Transverse colon (tissue), 4 donors: Measurements from ENCODE around the gene SELE. TPM values are rescaled to one million over a fixed set of nuclear protein-coding genes. Genes with fewer than 3 reads are reported as not detected.

Experiments used
- DNase-seq: peaks from one replicate; pipeline ENCODE4 v3.0.0-alpha.2; 2019
- H3K27ac ChIP-seq, 4 donors: fragments of 200-600 bp; sonication (generic); 2 replicates each; pipeline ENCODE4 v1.5.1; 2016 to 2018; ENCODE audit warnings: inconsistent platforms in 4 of 4
- H3K27me3 ChIP-seq: fragments of 200-600 bp; sonication (generic); 2 replicates; pipeline ENCODE4 v1.5.1; 2017; ENCODE audit warnings: inconsistent platforms
- H3K36me3 ChIP-seq, 4 donors: fragments of 200-600 bp; sonication (generic); 2 replicates each; pipeline ENCODE4 v1.5.1; 2017 to 2019; ENCODE audit warnings: inconsistent platforms in 4 of 4
- H3K4me1 ChIP-seq, 4 donors: fragments of 200-600 bp; sonication (generic); 2 replicates each; pipeline ENCODE4 v1.5.1; 2017 to 2020; ENCODE audit warnings: inconsistent platforms in 4 of 4
- H3K4me3 ChIP-seq, 4 donors: fragments of 200-600 bp; sonication (generic); 1 replicate in 1 of 4; 2 replicates in 3 of 4; pipeline versions ENCODE4 v1.5.1 to v1.6.1; 2017 to 2019; ENCODE audit warnings: inconsistent platforms in 4 of 4
- H3K9me3 ChIP-seq, 2 donors: fragments of 200-600 bp; sonication (generic); 2 replicates each; pipeline ENCODE4 v1.5.1; 2017 to 2019; ENCODE audit warnings: inconsistent platforms in 2 of 2
- CTCF ChIP-seq, 5 experiments: fragments of 200-600 bp in 3 of 5; fragments of 450-650 bp in 2 of 5; sonication (generic) in 3 of 5; IDR thresholded peaks; 1 replicate in 2 of 5; 2 replicates in 3 of 5; pipeline ENCODE4 v1.5.1; 2016 to 2017; ENCODE audit warnings: antibody characterized with exemption in 5 of 5, inconsistent platforms in 3 of 5, mild to moderate bottlenecking in 2 of 5, moderate library complexity in 1 of 5
- EP300 ChIP-seq: sonication (generic); formaldehyde crosslinking; IDR thresholded peaks from one replicate; pipeline ENCODE4 v1.6.1; 2017; ENCODE audit warnings: antibody characterized with exemption, low read depth
- POLR2A ChIP-seq: fragments of 450-650 bp; IDR thresholded peaks from one replicate; pipeline ENCODE4 v1.6.1; 2016; ENCODE audit warnings: antibody characterized with exemption, mild to moderate bottlenecking, moderate library complexity
- POLR2AphosphoS5 ChIP-seq, 3 donors: sonication (generic); formaldehyde crosslinking; IDR thresholded peaks; one replicate each; pipeline ENCODE4 v1.6.1; 2016; ENCODE audit warnings: antibody characterized with exemption in 3 of 3
- WGBS, 2 donors: methylation state at CpG; one replicate each; pipeline ENCODE4 v1.1.5; 2018; ENCODE audit warnings: low coverage in 1 of 2; 5-methylcytosine and 5-hydroxymethylcytosine counted together
- in situ Hi-C, 4 donors: fragments of 200-750 bp; cut with MboI; loops; one replicate each; pipeline versions ENCODE4 v1.15.0 to v1.15.1; 2017; ENCODE audit warnings: low sequenced_read_pairs in 3 of 4, low pct_ligation_motif_present in 1 of 4, low pct_unique_long_range_greater_than_20kb in 1 of 4
- intact Hi-C: fragments of 100-400 bp; cut with DNase I; formaldehyde crosslinking; loops from one replicate; pipeline ENCODE4 v1.15.1; 2023; ENCODE audit warnings: low total_unique reads
- total RNA-seq, 4 donors: library from RNA; depleted of rRNA; stranded (reverse); fragments of >200 nt; gene quantifications; one replicate each; pipeline ENCODE4 v1.1.0, GENCODE V29; 2016

SELE gene
- total RNA-seq, 4 donors from 2014 or later = 0.14 to 0.16 TPM; not detected in 2

GRCh38 chr1:169701261-169702005 is 32.4 kb downstream of the SELE start:
- Histone ChIP-seq H3K27ac (no peak overlapping the region), H3K27me3 (no peaks in the 10 kb centered on the region), H3K4me1 (peaks cover 0 to 1% (median 0%) of the 10 kb centered on the region in 4 donors), H3K9me3 (no peaks in the 10 kb centered on the region), H3K4me3 (no peak overlapping the region), H3K36me3 (no peaks in the 10 kb centered on the region)
- in situ Hi-C loops (loop anchor here in 1 of 4 donors (10.0 kb wide), 1 partner anchor 97 kb away; no protein-coding TSS in a partner anchor), intact Hi-C loops (no loop called here)
- DNase-seq = no peak
- WGBS, 2 donors = 91 to 93% methylated on average over 2 of the region's 2 CpGs
- TF ChIP-seq POLR2A (no peak), POLR2AphosphoS5 (IDR thresholded peaks at IDR 0.05) (no peak), CTCF (IDR thresholded peaks at IDR 0.05) (no peak), EP300 (no peak)

GRCh38 chr1:169699707-169700106 is 34.2 kb downstream of the SELE start:
- no peak overlapping the region for H3K4me3 ChIP-seq
- H3K9me3 ChIP-seq = no peaks in the 10 kb centered on the region
- TF ChIP-seq POLR2AphosphoS5 (IDR thresholded peaks at IDR 0.05) (no peak), EP300 (no peak)
- no peaks in the 10 kb centered on the region for H3K27me3 ChIP-seq
- 70 to 77% methylated on average over 3 of the region's 3 CpGs for WGBS, 2 donors
- in situ Hi-C loops (loop anchor here in 1 of 4 donors (10.0 kb wide), 1 partner anchor 95 kb away; no protein-coding TSS in a partner anchor), intact Hi-C loops (no loop called here)
- H3K36me3 ChIP-seq = no peaks in the 10 kb centered on the region
- DNase-seq = no peak
- H3K4me1 ChIP-seq = peaks cover 0 to 4% (median 0%) of the 10 kb centered on the region in 4 donors
- H3K27ac ChIP-seq = no peak overlapping the region

GRCh38 chr1:169698976-169699375 is 34.9 kb downstream of the SELE start:
- DNase-seq = no peak
- TF ChIP-seq POLR2AphosphoS5 (IDR thresholded peaks at IDR 0.05) (no peak), CTCF (IDR thresholded peaks at IDR 0.05) (no peak), EP300 (no peak), POLR2A (no peak)
- H3K4me1 ChIP-seq = peaks cover 0 to 4% (median 0%) of the 10 kb centered on the region in 4 donors
- no peak overlapping the region for H3K27ac ChIP-seq
- in situ Hi-C loops = no loop called here
- no peak overlapping the region for H3K4me3 ChIP-seq
- intact Hi-C loops = no loop called here
- no peaks in the 10 kb centered on the region for H3K9me3 ChIP-seq
- no peaks in the 10 kb centered on the region for H3K36me3 ChIP-seq
- H3K27me3 ChIP-seq = no peaks in the 10 kb centered on the region
- WGBS, 2 donors = 65 to 73% methylated on average over 2 to 3 of the region's 3 CpGs

GRCh38 chr1:169697755-169698154 is 36.1 kb downstream of the SELE start:
- Histone ChIP-seq H3K9me3 (no peaks in the 10 kb centered on the region), H3K4me3 (no peak overlapping the region), H3K36me3 (no peaks in the 10 kb centered on the region), H3K27me3 (no peaks in the 10 kb centered on the region), H3K4me1 (peaks cover 0 to 10% (median 0%) of the 10 kb centered on the region in 4 donors), H3K27ac (no peak overlapping the region)
- DNase-seq = no peak
- TF ChIP-seq POLR2AphosphoS5 (IDR thresholded peaks at IDR 0.05) (no peak), CTCF (IDR thresholded peaks at IDR 0.05) (no peak), EP300 (no peak), POLR2A (no peak)
- in situ Hi-C loops = no loop called here
- WGBS, 2 donors = 69% methylated on average over 1 of the region's 1 CpG; no CpG with 5 or more reads in 1 of the 2 donors
- intact Hi-C loops = no loop called here
